Activated T-cell treated with anti-CD3 and anti-CD28 coated beads, Interleukin-2, amount 50 U/mL, for 4 hours (primary cell): ENCODE measurements around the gene CHD2. TPM values are rescaled to one million over a fixed set of nuclear protein-coding genes. Genes with fewer than 3 reads are reported as not detected.
"Not testable (repeated sequence)": the region's sequence is repeated elsewhere in the genome, so short reads cannot be mapped to it uniquely, and the experiment has no call there.

Experiments
- ATAC-seq, 2 donors: fragments of 200-7000 bp; cut with Tn5 transposase; one replicate each; pipeline ENCODE4 v1.10.0; 2021
- DNase-seq: peaks from one replicate; pipeline ENCODE4 v3.0.0-alpha.2; 2020
- H3K27me3 Mint-ChIP-seq: one replicate; pipeline ENCODE4 v1.8.0; 2021; ENCODE audit warnings: low read depth, mixed read lengths
- H3K36me3 Mint-ChIP-seq: one replicate; pipeline ENCODE4 v1.8.0; 2022; ENCODE audit warnings: mixed read lengths; ENCODE audit not compliant: insufficient read depth
- H3K4me1 Mint-ChIP-seq: one replicate; pipeline ENCODE4 v1.8.0; 2021; ENCODE audit warnings: low read depth, mixed read lengths
- H3K4me3 Mint-ChIP-seq: one replicate; pipeline ENCODE4 v1.8.0; 2021; ENCODE audit warnings: mild to moderate bottlenecking, moderate library complexity, mixed read lengths
- H3K9me3 Mint-ChIP-seq: one replicate; pipeline ENCODE4 v1.8.0; 2021; ENCODE audit warnings: mixed read lengths
- total RNA-seq, 3 donors: library from RNA; stranded (reverse); gene quantifications; one replicate each; pipeline ENCODE4 v1.2.1, GENCODE V29; 2021

Gene CHD2
- total RNA-seq, 3 donors from 2014 or later, result 58.0 to 67.7 (median 59.7) TPM

GRCh38 chr15:93026380-93026817 is 126.3 kb downstream of the CHD2 start:
- no peak for DNase-seq
- H3K4me3 Mint-ChIP-seq, result no peak overlapping the region
- no peak for ATAC-seq
- no peaks in the 10 kb centered on the region for H3K9me3 Mint-ChIP-seq
- peaks cover 60% of the 10 kb centered on the region for H3K4me1 Mint-ChIP-seq
- peaks cover 51% of the 10 kb centered on the region for H3K36me3 Mint-ChIP-seq
- H3K27me3 Mint-ChIP-seq, result no peaks in the 10 kb centered on the region

GRCh38 chr15:93027413-93027812 is 127.3 kb downstream of the CHD2 start:
- ATAC-seq (no peak), DNase-seq (no peak)
- no peaks in the 10 kb centered on the region for H3K27me3 Mint-ChIP-seq
- no peaks in the 10 kb centered on the region for H3K9me3 Mint-ChIP-seq
- H3K4me3 Mint-ChIP-seq, result no peak overlapping the region
- H3K4me1 Mint-ChIP-seq, result peaks cover 51% of the 10 kb centered on the region
- H3K36me3 Mint-ChIP-seq, result peaks cover 42% of the 10 kb centered on the region

GRCh38 chr15:93028111-93028631 is 128.0 kb downstream of the CHD2 start:
- Mint-ChIP-seq H3K36me3 (peaks cover 34% of the 10 kb centered on the region), H3K4me1 (peaks cover 44% of the 10 kb centered on the region), H3K9me3 (no peaks in the 10 kb centered on the region), H3K27me3 (no peaks in the 10 kb centered on the region), H3K4me3 (no peak overlapping the region)
- DNase-seq (no peak), ATAC-seq (no peak)

GRCh38 chr15:93028632-93029213 is 128.6 kb downstream of the CHD2 start:
- no peak for DNase-seq
- Mint-ChIP-seq H3K4me3 (no peak overlapping the region), H3K36me3 (peaks cover 29% of the 10 kb centered on the region), H3K27me3 (no peaks in the 10 kb centered on the region), H3K4me1 (peaks cover 39% of the 10 kb centered on the region), H3K9me3 (no peaks in the 10 kb centered on the region)
- peak; percentile 15 to 24 for ATAC-seq

GRCh38 chr15:93029214-93029835 is 129.2 kb downstream of the CHD2 start:
- peaks cover 36% of the 10 kb centered on the region for H3K4me1 Mint-ChIP-seq
- peaks cover 24% of the 10 kb centered on the region for H3K36me3 Mint-ChIP-seq
- DNase-seq (no peak), ATAC-seq (no peak)
- no peaks in the 10 kb centered on the region for H3K27me3 Mint-ChIP-seq
- H3K4me3 Mint-ChIP-seq, result no peak overlapping the region
- no peaks in the 10 kb centered on the region for H3K9me3 Mint-ChIP-seq

- no peaks in the 10 kb centered on the region for H3K27me3 Mint-ChIP-seq
- no peak overlapping the region for H3K4me3 Mint-ChIP-seq
- DNase-seq (no peak), ATAC-seq (no peak)
- H3K36me3 Mint-ChIP-seq, result peaks cover 18% of the 10 kb centered on the region
- peaks cover 30% of the 10 kb centered on the region for H3K4me1 Mint-ChIP-seq
- no peaks in the 10 kb centered on the region for H3K9me3 Mint-ChIP-seq
Observed at GRCh38 chr15:93029836-93030429, 129.8 kb downstream of the CHD2 start.

GRCh38 chr15:93030430-93031102 is 130.4 kb downstream of the CHD2 start:
- Mint-ChIP-seq H3K36me3 (peaks cover 11% of the 10 kb centered on the region), H3K9me3 (no peaks in the 10 kb centered on the region), H3K4me3 (no peak overlapping the region), H3K4me1 (peaks cover 24% of the 10 kb centered on the region), H3K27me3 (no peaks in the 10 kb centered on the region)
- ATAC-seq (peak; percentile 85 to 87), DNase-seq (peak; percentile 57)

GRCh38 chr15:93031103-93031464 is 131.0 kb downstream of the CHD2 start:
- Mint-ChIP-seq H3K27me3 (peaks cover 2% of the 10 kb centered on the region), H3K9me3 (no peaks in the 10 kb centered on the region), H3K4me3 (no peak overlapping the region), H3K36me3 (peaks cover 10% of the 10 kb centered on the region), H3K4me1 (peaks cover 26% of the 10 kb centered on the region)
- no peak for ATAC-seq
- DNase-seq, result no peak

GRCh38 chr15:93031557-93032384 is 131.6 kb downstream of the CHD2 start:
- peaks cover 27% of the 10 kb centered on the region for H3K4me1 Mint-ChIP-seq
- DNase-seq, ATAC-seq, H3K4me3 Mint-ChIP-seq, H3K27me3 Mint-ChIP-seq, H3K36me3 Mint-ChIP-seq, H3K9me3 Mint-ChIP-seq: not testable (repeated sequence)

- not testable (repeated sequence) for H3K27me3 Mint-ChIP-seq, H3K36me3 Mint-ChIP-seq, DNase-seq, H3K4me3 Mint-ChIP-seq, H3K9me3 Mint-ChIP-seq, ATAC-seq
- H3K4me1 Mint-ChIP-seq, result peaks cover 27% of the 10 kb centered on the region
Observed at GRCh38 chr15:93032515-93033206, 132.5 kb downstream of the CHD2 start.

- DNase-seq (no peak), ATAC-seq (no peak)
- Mint-ChIP-seq H3K4me3 (no peak overlapping the region), H3K9me3 (no peaks in the 10 kb centered on the region), H3K27me3 (peaks cover 2% of the 10 kb centered on the region), H3K36me3 (peaks cover under 1% of the 10 kb centered on the region), H3K4me1 (peaks cover 23% of the 10 kb centered on the region)
Observed at GRCh38 chr15:93033434-93034045, 133.4 kb downstream of the CHD2 start.

GRCh38 chr15:93034512-93034911 is 134.4 kb downstream of the CHD2 start:
- no peaks in the 10 kb centered on the region for H3K36me3 Mint-ChIP-seq
- H3K4me1 Mint-ChIP-seq, result peaks cover 18% of the 10 kb centered on the region
- peaks cover 2% of the 10 kb centered on the region for H3K27me3 Mint-ChIP-seq
- DNase-seq (no peak), ATAC-seq (no peak)
- H3K4me3 Mint-ChIP-seq, result no peak overlapping the region
- no peaks in the 10 kb centered on the region for H3K9me3 Mint-ChIP-seq
